Colonic mucosa (tissue), 4 donors: ENCODE measurements around the gene RPS5. TPM values are rescaled to one million over a fixed set of nuclear protein-coding genes. Genes with fewer than 3 reads are reported as not detected.
"Not testable (repeated sequence)": the region's sequence is repeated elsewhere in the genome, so short reads cannot be mapped to it uniquely, and the experiment has no call there.

ENCODE experiments used
- DNase-seq: peaks from one replicate; pipeline ENCODE4 v3.0.0-alpha.2; 2020
- H3K27ac ChIP-seq: fragments of 200-600 bp; one replicate; pipeline ENCODE4 v1.8.0; 2021
- H3K27me3 ChIP-seq: fragments of 200-600 bp; one replicate; pipeline ENCODE4 v1.8.0; 2021
- H3K36me3 ChIP-seq: fragments of 200-600 bp; one replicate; pipeline ENCODE4 v1.8.0; 2021
- H3K4me1 ChIP-seq: fragments of 200-600 bp; one replicate; pipeline ENCODE4 v1.8.0; 2021; ENCODE audit warnings: mild to moderate bottlenecking
- H3K4me3 ChIP-seq: fragments of 200-600 bp; one replicate; pipeline ENCODE4 v1.8.0; 2021
- H3K9ac ChIP-seq, 2 donors: one replicate each; pipeline ENCODE4 v1.7.0; 2013; ENCODE audit warnings: control low read depth in 2 of 2, low read depth in 2 of 2, low read length in 2 of 2
- H3K9me3 ChIP-seq: fragments of 200-600 bp; one replicate; pipeline ENCODE4 v1.8.0; 2021
- CTCF ChIP-seq: fragments of 200-600 bp; IDR thresholded peaks from one replicate; pipeline ENCODE4 v1.8.0; 2022; ENCODE audit warnings: antibody characterized with exemption, mild to moderate bottlenecking
- intact Hi-C: fragments of 100-400 bp; cut with DNase I; formaldehyde crosslinking; loops from one replicate; pipeline ENCODE4 v1.14.1; 2022
- microRNA-seq: library from miRNA; unstranded; fragments of <30 nt; microRNA quantifications from one replicate; pipeline ENCODE4, GENCODE V29; 2019
- total RNA-seq, 2 donors: library from RNA; stranded (reverse); fragmentation: NEBNext Ultra II Directional in 1 of 2; extraction: Animal tissue kit (Norgen Biotek cat#: 25700) in 1 of 2; gene quantifications; one replicate each; pipeline ENCODE4 v1.2.1, GENCODE V29; 2021
- donor health status: healthy.
- donor health status: DM: no; HTN: no; CAD: no.
- donor health status: DM: no; HTN: no; CAD: no.

RPS5 gene
- total RNA-seq, 2 donors from 2014 or later = 781 to 884 TPM

- H3K27me3 ChIP-seq = no peaks in the 10 kb centered on the region
- H3K9me3 ChIP-seq = no peaks in the 10 kb centered on the region
- intact Hi-C loops = no loop called here
- no peak for TF ChIP-seq CTCF
- H3K9ac ChIP-seq = peak overlapping the region in 1 of 2 donors; percentile 30
- peak overlapping the region; percentile 65 for H3K27ac ChIP-seq
- no peak for DNase-seq
- H3K36me3 ChIP-seq = no peaks in the 10 kb centered on the region
- peaks cover 5% of the 10 kb centered on the region for H3K4me1 ChIP-seq
- peak overlapping the region; percentile 72 for H3K4me3 ChIP-seq
Measured at GRCh38 chr19:58440556-58440955, 53.5 kb downstream of the RPS5 start.

DNA sequence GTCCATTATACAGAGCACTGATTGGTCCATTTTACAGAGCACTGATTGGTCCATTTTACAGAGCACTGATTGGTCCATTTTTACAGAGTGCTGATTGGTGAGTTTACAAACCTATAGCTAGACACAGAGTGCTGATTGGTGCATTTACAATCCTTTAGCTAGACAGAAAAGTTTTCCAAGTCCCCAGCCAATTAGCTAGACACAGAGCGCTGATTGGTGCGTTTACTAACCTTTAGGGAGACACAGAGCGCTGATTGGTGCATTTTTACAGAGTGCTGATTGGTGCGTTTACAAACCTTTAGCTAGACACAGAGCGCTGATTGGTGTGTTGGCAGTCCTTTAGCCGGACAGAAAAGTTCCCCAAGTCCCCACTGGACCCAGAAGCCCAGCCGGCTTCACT, 55.9 kb downstream of the RPS5 start:
- H3K36me3 ChIP-seq = not testable (repeated sequence)

More for the DNA sequence above, 55.9 kb downstream of the RPS5 start:
- H3K4me1 ChIP-seq, H3K9ac ChIP-seq, H3K4me3 ChIP-seq, H3K27me3 ChIP-seq, DNase-seq, intact Hi-C loops, H3K9me3 ChIP-seq, H3K27ac ChIP-seq: not testable (repeated sequence)

Small RNA genes within 50 kb of the gene (microRNA-seq; reads per million reads assigned to microRNA genes)
- not detected for gene MIR4754

Other genes with a start within 250 kb of the RPS5 start
- gene ZNF329, start 236.5 kb upstream of the RPS5 start, total RNA-seq = 1 to 10 TPM; 3.9 to 5.9 TPM
- gene ZNF274, start 204.2 kb upstream of the RPS5 start, total RNA-seq = 10 to 100 TPM; 16.3 to 17.1 TPM
- 10 to 100 TPM; 17.2 to 29.6 TPM for gene ZNF544, start 158.4 kb upstream of the RPS5 start, total RNA-seq
- 1 to 10 TPM; 3.4 to 3.8 TPM for gene ZNF8, start 108.3 kb upstream of the RPS5 start, total RNA-seq
- gene ERVK3-1, start 81.9 kb upstream of the RPS5 start, total RNA-seq = 10 to 100 TPM; 21.6 to 25.0 TPM
- gene ZSCAN22, start 60.3 kb upstream of the RPS5 start, total RNA-seq = 1 to 10 TPM; 3.0 to 3.7 TPM
- 1 to 10 TPM; 3.6 to 4.7 TPM for gene A1BG, start 33.8 kb upstream of the RPS5 start, total RNA-seq
- 1 to 10 TPM in 1 of 2 donors, under 1 TPM in 1; 0.98 to 1.9 TPM for gene ZNF497, start 24.5 kb upstream of the RPS5 start, total RNA-seq
- gene ZNF837, start 6.2 kb upstream of the RPS5 start, total RNA-seq = 1 to 10 TPM; 1.8 to 2.6 TPM
- not detected for gene RNF225, start 8.4 kb downstream of the RPS5 start, total RNA-seq
- gene ZNF584, start 21.4 kb downstream of the RPS5 start, total RNA-seq = 1 to 10 TPM; 5.9 to 8.5 TPM
- gene ZNF132, start 52.9 kb downstream of the RPS5 start, total RNA-seq = 1 to 10 TPM; 2.6 to 5.8 TPM
- 1 to 10 TPM; 4.4 to 7.5 TPM for gene ZNF324B, start 64.4 kb downstream of the RPS5 start, total RNA-seq
- 10 to 100 TPM; 10.2 to 12.0 TPM for gene ZNF324, start 79.8 kb downstream of the RPS5 start, total RNA-seq
- 10 to 100 TPM in 1 of 2 donors, 1 to 10 TPM in 1; 7.4 to 10.5 TPM for gene ZNF446, start 89.1 kb downstream of the RPS5 start, total RNA-seq
- 1 to 10 TPM; 3.7 to 8.7 TPM for gene SLC27A5, start 124.7 kb downstream of the RPS5 start, total RNA-seq
- gene ZBTB45, start 132.5 kb downstream of the RPS5 start, total RNA-seq = 10 to 100 TPM; 13.5 to 20.2 TPM
- 100 to 1,000 TPM; 205 to 412 TPM for gene TRIM28, start 156.8 kb downstream of the RPS5 start, total RNA-seq
- gene CHMP2A, start 167.8 kb downstream of the RPS5 start, total RNA-seq = 100 to 1,000 TPM; 176 to 183 TPM
- gene UBE2M, start 171.3 kb downstream of the RPS5 start, total RNA-seq = 10 to 100 TPM; 63.0 to 79.4 TPM
- 10 to 100 TPM; 19.3 to 39.2 TPM for gene MZF1, start 186.1 kb downstream of the RPS5 start, total RNA-seq